HepG2 (cell line): Measurements from ENCODE around the gene CBFA2T2. TPM values are rescaled to one million over a fixed set of nuclear protein-coding genes. Genes with fewer than 3 reads are reported as not detected.

Experiments
- ATF7-NPFF ChIP-seq: sonication (generic); formaldehyde crosslinking; IDR thresholded peaks from 2 replicates; pipeline ENCODE4 v1.8.1; 2023; ENCODE audit warnings: mild to moderate bottlenecking, low read depth, missing genetic modification reagents, moderate library complexity
- FOXO4 ChIP-seq: sonication (generic); formaldehyde crosslinking; conservative IDR thresholded peaks from 2 replicates; pipeline ENCODE4 v1.8.1; 2023; ENCODE audit warnings: missing genetic modification reagents
- HCFC1 ChIP-seq: fragments of 150-350 bp; IDR thresholded peaks from 2 replicates; pipeline ENCODE4 v1.6.1; 2014; ENCODE audit warnings: low read depth, low read length
- HNRNPLL ChIP-seq: fragments of 200-400 bp; formaldehyde crosslinking; IDR thresholded peaks from 2 replicates; pipeline ENCODE4 v1.6.1; 2017; ENCODE audit warnings: mild to moderate bottlenecking, low read depth, low read length; ENCODE audit not compliant: poor library complexity, severe bottlenecking
- JUN ChIP-seq: sonication (generic); formaldehyde crosslinking; IDR thresholded peaks from 2 replicates; pipeline ENCODE4 v1.4.0; 2020; ENCODE audit warnings: mild to moderate bottlenecking, missing genetic modification reagents
- KLF12 ChIP-seq: sonication (generic); formaldehyde crosslinking; IDR thresholded peaks from 2 replicates; pipeline ENCODE4 v1.4.0; 2020; ENCODE audit warnings: missing genetic modification reagents, borderline replicate concordance
- KMT2B ChIP-seq: IDR thresholded peaks from 2 replicates; pipeline ENCODE4 v1.6.1; 2016; ENCODE audit warnings: missing genetic modification reagents, missing compliant biosample characterization
- SKI ChIP-seq: fragments of 450-650 bp; IDR thresholded peaks from one replicate; pipeline ENCODE4 v1.6.1; 2018; ENCODE audit warnings: mild to moderate bottlenecking; ENCODE audit not compliant: partially characterized antibody
- SYNCRIP ChIP-seq: fragments of 200-400 bp; formaldehyde crosslinking; IDR thresholded peaks from 2 replicates; pipeline ENCODE4 v1.6.1; 2018; ENCODE audit warnings: mild to moderate bottlenecking, low read depth, low read length; ENCODE audit not compliant: insufficient read depth
- TEAD3 ChIP-seq: optimal IDR thresholded peaks from 2 replicates; pipeline ENCODE3; 2016; ENCODE audit warnings: borderline replicate concordance
- TP53 ChIP-seq: sonication (generic); formaldehyde crosslinking; conservative IDR thresholded peaks from 2 replicates; pipeline ENCODE4 v1.4.0; 2020; ENCODE audit warnings: missing genetic modification reagents
- ZBTB25 ChIP-seq: IDR thresholded peaks from 2 replicates; pipeline ENCODE4 v1.6.1; 2018; ENCODE audit warnings: missing genetic modification reagents
- ZFX ChIP-seq: sonication (generic); formaldehyde crosslinking; IDR thresholded peaks from 2 replicates; pipeline ENCODE4 v1.4.0; 2020; ENCODE audit warnings: mild to moderate bottlenecking, low read depth, missing genetic modification reagents, moderate library complexity
- ZNF30 ChIP-seq: sonication (generic); formaldehyde crosslinking; IDR thresholded peaks from 2 replicates; pipeline ENCODE4 v1.5.0; 2020; ENCODE audit warnings: mild to moderate bottlenecking, missing genetic modification reagents
- ZNF383 ChIP-seq: sonication (generic); formaldehyde crosslinking; IDR thresholded peaks from 2 replicates; pipeline ENCODE4 v1.4.0; 2020; ENCODE audit warnings: missing genetic modification reagents, mild to moderate bottlenecking, borderline replicate concordance
- ZNF431 ChIP-seq: sonication (generic); formaldehyde crosslinking; IDR thresholded peaks from 2 replicates; pipeline ENCODE4 v1.9.0; 2022; ENCODE audit warnings: missing genetic modification reagents, low read depth, mild to moderate bottlenecking, borderline replicate concordance
- ZNF713 ChIP-seq: sonication (generic); formaldehyde crosslinking; IDR thresholded peaks from 2 replicates; pipeline ENCODE4 v1.4.0; 2020; ENCODE audit warnings: mild to moderate bottlenecking, missing genetic modification reagents
- ZSCAN5A ChIP-seq: sonication (generic); formaldehyde crosslinking; IDR thresholded peaks from 2 replicates; pipeline ENCODE4 v1.8.0; 2022; ENCODE audit warnings: mild to moderate bottlenecking, missing genetic modification reagents, borderline replicate concordance
- polyA plus RNA-seq, 8 experiments: library from polyadenylated mRNA; depleted of rRNA in 3 of 8; stranded (reverse) in 7 of 8; unstranded in 1 of 8; fragments of >200 nt; fragmentation: Illumina TruSeq in 4 of 8; extraction: Trizol in 4 of 8; gene quantifications; 2 replicates each; pipeline versions ENCODE4 v1.2.1 to v1.2.3, GENCODE V29; 2011 to 2016; ENCODE audit warnings: low read depth in 4 of 8, missing spikeins in 1 of 8, mixed read lengths in 1 of 8; ENCODE audit not compliant: insufficient read depth in 1 of 8
- total RNA-seq, 5 experiments: library from RNA; depleted of rRNA; stranded (reverse); fragments of >200 nt; fragmentation: Illumina TruSeq; extraction: Trizol; gene quantifications; 2 replicates each; pipeline ENCODE4 v1.2.3, GENCODE V29; 2016; ENCODE audit warnings: low read depth in 1 of 5
- TF ChIP-seq, protein P1 (sequence below): sonication (generic); formaldehyde crosslinking; IDR thresholded peaks from 2 replicates; pipeline ENCODE4 v1.9.0; 2021; ENCODE audit warnings: missing genetic modification reagents, borderline replicate concordance
- TF ChIP-seq, protein P2 (sequence below): sonication (generic); formaldehyde crosslinking; IDR thresholded peaks from 2 replicates; pipeline ENCODE4 v1.8.0; 2023; ENCODE audit warnings: mild to moderate bottlenecking, missing genetic modification reagents

CBFA2T2 gene
- total and polyA plus RNA-seq, 2 of the 13 experiments (the other 11 are each of a cell fraction or from before 2014, with no cell fraction given) = 6.3 to 21.2 TPM

- TF ChIP-seq ZNF431 (CRISPR knock-in tag) (no peak), ZFX (no peak), ZNF30 (CRISPR knock-in tag) (no peak), TP53 (CRISPR knock-in tag) (0 out of 2 replicates have a peak, but pooled peaks have one; percentile 29), ZNF383 (CRISPR knock-in tag) (no peak), SKI (no peak), ZSCAN5A (CRISPR knock-in tag) (no peak), ATF7-NPFF (CRISPR knock-in tag) (no peak), SYNCRIP (no peak), FOXO4 (CRISPR knock-in tag) (no peak), ZBTB25 (no peak), HCFC1 (no peak), HNRNPLL (no peak), JUN (no peak), ZNF713 (CRISPR knock-in tag) (no peak), TEAD3 (CRISPR knock-in tag) (no peak), KMT2B (CRISPR knock-in tag) (no peak; the same call in 1 of the 2 replicates), KLF12 (CRISPR knock-in tag) (no peak)
- TF ChIP-seq, protein P1, sequence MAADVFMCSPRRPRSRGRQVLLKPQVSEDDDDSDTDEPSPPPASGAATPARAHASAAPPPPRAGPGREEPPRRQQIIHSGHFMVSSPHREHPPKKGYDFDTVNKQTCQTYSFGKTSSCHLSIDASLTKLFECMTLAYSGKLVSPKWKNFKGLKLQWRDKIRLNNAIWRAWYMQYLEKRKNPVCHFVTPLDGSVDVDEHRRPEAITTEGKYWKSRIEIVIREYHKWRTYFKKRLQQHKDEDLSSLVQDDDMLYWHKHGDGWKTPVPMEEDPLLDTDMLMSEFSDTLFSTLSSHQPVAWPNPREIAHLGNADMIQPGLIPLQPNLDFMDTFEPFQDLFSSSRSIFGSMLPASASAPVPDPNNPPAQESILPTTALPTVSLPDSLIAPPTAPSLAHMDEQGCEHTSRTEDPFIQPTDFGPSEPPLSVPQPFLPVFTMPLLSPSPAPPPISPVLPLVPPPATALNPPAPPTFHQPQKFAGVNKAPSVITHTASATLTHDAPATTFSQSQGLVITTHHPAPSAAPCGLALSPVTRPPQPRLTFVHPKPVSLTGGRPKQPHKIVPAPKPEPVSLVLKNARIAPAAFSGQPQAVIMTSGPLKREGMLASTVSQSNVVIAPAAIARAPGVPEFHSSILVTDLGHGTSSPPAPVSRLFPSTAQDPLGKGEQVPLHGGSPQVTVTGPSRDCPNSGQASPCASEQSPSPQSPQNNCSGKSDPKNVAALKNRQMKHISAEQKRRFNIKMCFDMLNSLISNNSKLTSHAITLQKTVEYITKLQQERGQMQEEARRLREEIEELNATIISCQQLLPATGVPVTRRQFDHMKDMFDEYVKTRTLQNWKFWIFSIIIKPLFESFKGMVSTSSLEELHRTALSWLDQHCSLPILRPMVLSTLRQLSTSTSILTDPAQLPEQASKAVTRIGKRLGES (CRISPR knock-in tag) = no peak
- TF ChIP-seq, protein P2, sequence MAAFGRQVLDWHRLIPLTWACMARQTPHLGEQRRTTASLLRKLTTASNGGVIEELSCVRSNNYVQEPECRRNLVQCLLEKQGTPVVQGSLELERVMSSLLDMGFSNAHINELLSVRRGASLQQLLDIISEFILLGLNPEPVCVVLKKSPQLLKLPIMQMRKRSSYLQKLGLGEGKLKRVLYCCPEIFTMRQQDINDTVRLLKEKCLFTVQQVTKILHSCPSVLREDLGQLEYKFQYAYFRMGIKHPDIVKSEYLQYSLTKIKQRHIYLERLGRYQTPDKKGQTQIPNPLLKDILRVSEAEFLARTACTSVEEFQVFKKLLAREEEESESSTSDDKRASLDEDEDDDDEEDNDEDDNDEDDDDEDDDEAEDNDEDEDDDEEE (CRISPR knock-in tag) = no peak
Observed at GRCh38 chr20:33554914-33555420, 65.1 kb downstream of the CBFA2T2 start (continued).
